OCI-LY1 (cell line): ENCODE data around the gene CACNB2.

Experiments used
- EZH2 ChIP-seq: fragments of 200-600 bp; sonication (generic), shearing (Covaris generic); IDR thresholded peaks from 2 replicates; pipeline ENCODE4 v1.8.0; 2017; ENCODE audit warnings: borderline replicate concordance, mixed run types, mild to moderate bottlenecking, antibody characterized with exemption, low read length, moderate library complexity, mixed read lengths
- TF ChIP-seq, protein P1 (sequence below): fragments of 200-600 bp; sonication (generic), shearing (Covaris generic); IDR thresholded peaks from 2 replicates; pipeline ENCODE4 v1.5.1; 2017; ENCODE audit warnings: mild to moderate bottlenecking, antibody characterized with exemption, low read length, moderate library complexity, mixed read lengths

DNA sequence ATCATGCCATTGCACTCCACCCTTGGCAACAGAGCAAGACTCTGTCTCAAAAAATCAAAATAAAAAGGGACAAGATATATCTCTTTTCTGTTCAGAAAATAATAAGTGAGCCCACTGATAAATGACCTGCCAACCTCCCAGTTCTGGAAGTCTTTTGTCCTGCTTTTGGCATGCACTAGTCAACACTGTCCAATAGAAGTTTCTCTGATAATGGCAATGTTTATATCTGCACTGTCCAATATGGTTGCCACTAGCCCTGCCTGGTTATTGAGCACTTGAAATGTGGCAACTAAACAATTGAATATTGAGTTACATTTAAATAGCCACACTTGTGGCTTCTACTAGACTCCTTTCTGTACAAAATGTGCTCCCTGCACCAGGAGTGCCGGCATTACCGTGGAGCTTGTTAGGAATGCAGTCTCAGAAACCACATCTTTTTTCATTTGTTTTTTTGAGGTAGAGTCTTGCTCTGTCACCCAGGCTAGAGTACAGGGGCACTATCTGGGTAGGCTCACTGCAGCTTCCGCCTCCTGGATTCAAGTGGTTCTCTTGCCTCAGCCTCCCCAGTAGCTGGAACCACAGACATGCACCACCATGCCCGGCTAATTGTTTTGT lies 229.7 kb downstream of the CACNB2 start:
- TF ChIP-seq, protein P1, sequence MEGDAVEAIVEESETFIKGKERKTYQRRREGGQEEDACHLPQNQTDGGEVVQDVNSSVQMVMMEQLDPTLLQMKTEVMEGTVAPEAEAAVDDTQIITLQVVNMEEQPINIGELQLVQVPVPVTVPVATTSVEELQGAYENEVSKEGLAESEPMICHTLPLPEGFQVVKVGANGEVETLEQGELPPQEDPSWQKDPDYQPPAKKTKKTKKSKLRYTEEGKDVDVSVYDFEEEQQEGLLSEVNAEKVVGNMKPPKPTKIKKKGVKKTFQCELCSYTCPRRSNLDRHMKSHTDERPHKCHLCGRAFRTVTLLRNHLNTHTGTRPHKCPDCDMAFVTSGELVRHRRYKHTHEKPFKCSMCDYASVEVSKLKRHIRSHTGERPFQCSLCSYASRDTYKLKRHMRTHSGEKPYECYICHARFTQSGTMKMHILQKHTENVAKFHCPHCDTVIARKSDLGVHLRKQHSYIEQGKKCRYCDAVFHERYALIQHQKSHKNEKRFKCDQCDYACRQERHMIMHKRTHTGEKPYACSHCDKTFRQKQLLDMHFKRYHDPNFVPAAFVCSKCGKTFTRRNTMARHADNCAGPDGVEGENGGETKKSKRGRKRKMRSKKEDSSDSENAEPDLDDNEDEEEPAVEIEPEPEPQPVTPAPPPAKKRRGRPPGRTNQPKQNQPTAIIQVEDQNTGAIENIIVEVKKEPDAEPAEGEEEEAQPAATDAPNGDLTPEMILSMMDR, result no peak
- no peak for TF ChIP-seq EZH2
